ENCODE results near the gene HDDC3. TPM values are rescaled to one million over a fixed set of nuclear protein-coding genes. Genes with fewer than 3 reads are reported as not detected.
A peak's percentile ranks its signal among the peaks of the same experiment; 100 is the strongest.
"Not testable (repeated sequence)": the region's sequence is repeated elsewhere in the genome, so short reads cannot be mapped to it uniquely, and the experiment has no call there.

HDDC3 gene
- total RNA-seq, 2 donors from 2014 or later: 12.2 to 17.1 TPM

- ATAC-seq (peak; percentile 56 to 61), DNase-seq (peak; percentile 80)
- intact Hi-C loops (cut with DNase I): loop anchor here in 1 of 2 donors (2.0 kb wide), 1 partner anchor 30 kb away; the partner anchor contains the start of gene HDDC3
Measured at GRCh38 chr15:90902840-90903732, 29.3 kb downstream of the HDDC3 start, which contains the start of gene MAN2A2. Gene MAN2A2 (plus strand): TSS chr15:90903302. CDS start chr15:90904208, 906 bp downstream.

DNA sequence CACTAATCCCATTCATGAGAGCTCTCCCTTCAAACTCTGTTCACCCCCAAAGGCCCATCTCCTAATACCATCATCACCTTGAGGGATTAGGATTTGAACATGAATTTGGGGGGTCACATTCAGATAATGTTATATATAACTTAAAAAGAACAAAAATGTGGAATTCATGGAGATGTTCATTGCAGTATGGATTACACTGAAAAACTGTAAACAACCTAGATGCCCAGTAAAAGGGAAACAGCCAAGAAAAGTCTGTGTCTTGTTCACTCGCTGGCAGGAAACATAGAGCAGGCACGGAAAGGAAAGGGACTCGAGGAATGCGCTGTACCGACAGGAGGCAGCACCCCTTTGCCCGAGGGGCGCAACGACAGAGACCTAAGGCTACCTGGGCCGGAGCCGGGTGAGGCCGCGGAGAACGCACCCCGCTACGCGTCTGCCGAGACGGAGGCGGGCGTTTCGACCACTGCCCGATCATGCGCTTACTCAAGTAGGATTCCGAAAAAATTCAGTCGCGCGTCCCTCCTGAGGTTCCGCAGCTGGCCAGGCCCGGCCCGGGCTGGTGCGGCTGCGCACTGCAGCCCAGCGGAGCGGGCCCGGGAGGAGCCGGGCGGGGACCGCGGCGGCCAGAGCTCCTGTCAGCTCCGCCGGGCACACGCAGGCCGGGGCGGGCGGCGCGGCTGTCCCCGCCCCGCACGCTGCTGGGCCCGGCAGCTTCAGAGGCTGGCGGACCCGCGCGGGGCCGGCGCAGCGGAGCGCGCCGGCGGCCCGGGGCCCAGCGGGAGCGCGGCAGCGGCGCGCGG is 30.1 kb downstream of the HDDC3 start:
- ATAC-seq (peak; percentile 92 to 94), DNase-seq (peak; percentile 76)
- intact Hi-C loops (cut with DNase I): loop anchor here in 1 of 2 donors (2.0 kb wide), 1 partner anchor 31 kb away; the partner anchor contains the start of gene HDDC3

- ATAC-seq (no peak), DNase-seq (peak; percentile 23)
Measured at GRCh38 chr15:90901175-90902039, 30.9 kb downstream of the HDDC3 start.

DNA sequence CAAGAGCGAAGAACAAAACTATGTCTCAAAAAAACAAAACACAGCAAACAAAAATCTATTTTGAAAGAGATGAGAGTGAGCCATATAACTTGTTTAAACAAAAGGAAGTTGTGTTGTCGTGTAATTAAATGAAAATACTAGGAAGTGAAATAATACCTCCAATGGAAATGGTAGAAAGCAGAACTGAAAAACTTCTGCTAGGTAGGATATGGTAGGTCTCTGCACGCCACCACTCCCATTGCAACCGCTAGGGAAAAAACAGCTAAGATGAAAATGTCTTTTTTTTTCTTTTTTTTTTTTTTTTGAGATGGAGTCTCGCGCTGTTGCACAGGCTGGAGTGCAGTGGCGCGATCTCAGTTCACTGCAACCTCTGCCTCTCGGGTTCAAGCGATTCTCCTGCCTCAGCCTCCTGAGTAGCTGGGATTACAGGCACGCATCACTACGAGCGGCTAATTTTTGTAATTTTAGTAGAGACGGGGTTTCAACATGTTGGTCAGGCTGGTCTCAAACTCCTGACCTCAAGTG is 35.2 kb downstream of the HDDC3 start:
- intact Hi-C loops (cut with DNase I); DNase-seq; ATAC-seq: not testable (repeated sequence)

More at GRCh38 chr15:90901175-90902039, 30.9 kb downstream of the HDDC3 start:
- intact Hi-C loops (cut with DNase I): loop anchor here in 1 of 2 donors (2.0 kb wide), 1 partner anchor 31 kb away; the partner anchor contains the start of gene HDDC3

- intact Hi-C loops (cut with DNase I): no loop called here
- ATAC-seq: no peak
- DNase-seq: no peak
Measured at GRCh38 chr15:90895571-90896117, 36.7 kb downstream of the HDDC3 start.

GRCh38 chr15:90893175-90894090 is 38.9 kb downstream of the HDDC3 start:
- intact Hi-C loops (cut with DNase I): no loop called here
- DNase-seq (no peak), ATAC-seq (no peak)

- intact Hi-C loops (cut with DNase I): no loop called here
- DNase-seq (no peak), ATAC-seq (no peak)
Measured at GRCh38 chr15:90892498-90893174, 39.7 kb downstream of the HDDC3 start.

DNA sequence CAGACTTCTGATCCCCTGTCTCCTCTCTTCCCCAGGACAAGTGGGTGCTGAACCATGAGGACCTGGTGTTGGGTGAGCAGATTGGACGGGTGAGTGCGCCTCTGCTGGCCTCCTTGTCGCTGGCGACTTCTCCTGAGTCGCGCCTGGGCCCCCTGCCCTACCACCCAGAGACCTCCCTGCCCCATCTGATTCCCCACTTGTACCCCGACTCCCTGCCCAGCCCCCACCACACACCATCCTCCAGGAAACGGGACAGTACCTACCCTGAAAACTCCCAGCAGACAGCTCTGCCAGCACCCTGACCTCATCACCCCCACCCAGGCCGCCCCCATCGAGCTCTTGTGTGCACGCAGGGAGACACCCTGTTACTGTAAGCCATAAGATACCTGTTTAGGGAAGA is 40.3 kb downstream of the HDDC3 start:
- no peak for DNase-seq
- intact Hi-C loops (cut with DNase I): no loop called here
- ATAC-seq: no peak

- intact Hi-C loops (cut with DNase I): no loop called here
- ATAC-seq (no peak), DNase-seq (no peak)
Measured at GRCh38 chr15:90891346-90891949, 40.9 kb downstream of the HDDC3 start.

GRCh38 chr15:90890839-90891238 is 41.5 kb downstream of the HDDC3 start:
- intact Hi-C loops (cut with DNase I): no loop called here
- ATAC-seq: no peak
- DNase-seq: no peak

DNA sequence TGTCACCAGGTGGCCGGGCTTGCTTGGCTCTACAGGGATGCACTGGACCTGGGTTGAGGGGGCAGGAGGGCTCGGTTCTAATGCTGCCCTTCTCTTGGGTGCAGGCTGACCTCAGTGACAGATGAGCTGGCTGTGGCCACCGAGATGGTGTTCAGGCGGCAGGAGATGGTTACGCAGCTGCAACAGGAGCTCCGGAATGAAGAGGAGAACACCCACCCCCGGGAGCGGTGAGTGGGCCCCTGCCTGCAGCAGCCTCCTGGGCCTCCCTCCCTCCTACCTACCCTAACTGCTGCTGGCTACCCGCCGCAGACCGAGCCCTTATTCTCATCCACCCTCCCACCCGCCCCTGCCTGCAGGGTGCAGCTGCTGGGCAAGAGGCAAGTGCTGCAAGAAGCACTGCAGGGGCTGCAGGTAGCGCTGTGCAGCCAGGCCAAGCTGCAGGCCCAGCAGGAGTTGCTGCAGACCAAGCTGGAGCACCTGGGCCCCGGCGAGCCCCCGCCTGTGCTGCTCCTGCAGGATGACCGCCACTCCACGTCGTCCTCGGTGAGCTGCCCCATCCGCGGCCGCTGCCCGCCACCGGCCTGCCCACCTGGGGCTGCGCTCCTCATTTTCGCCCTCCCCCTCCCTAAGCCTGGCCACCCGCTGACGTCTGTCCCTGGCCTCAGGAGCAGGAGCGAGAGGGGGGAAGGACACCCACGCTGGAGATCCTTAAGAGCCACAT is 42.5 kb downstream of the HDDC3 start:
- DNase-seq (no peak), ATAC-seq (no peak)
- intact Hi-C loops (cut with DNase I): no loop called here

DNA sequence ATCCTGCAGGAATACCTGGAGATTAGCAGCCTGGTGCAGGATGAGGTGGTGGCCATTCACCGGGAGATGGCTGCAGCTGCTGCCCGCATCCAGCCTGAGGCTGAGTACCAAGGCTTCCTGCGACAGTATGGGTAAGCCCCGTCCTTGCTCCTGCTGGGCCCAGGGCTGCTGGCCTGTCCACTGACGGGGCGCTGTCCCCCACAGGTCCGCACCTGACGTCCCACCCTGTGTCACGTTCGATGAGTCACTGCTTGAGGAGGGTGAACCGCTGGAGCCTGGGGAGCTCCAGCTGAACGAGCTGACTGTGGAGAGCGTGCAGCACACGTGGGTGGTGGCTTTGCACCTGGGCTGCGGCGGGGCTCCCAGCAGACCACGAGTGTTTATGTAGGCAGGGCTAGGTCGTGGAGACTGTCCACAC is 43.0 kb downstream of the HDDC3 start:
- intact Hi-C loops (cut with DNase I): no loop called here
- ATAC-seq (no peak), DNase-seq (no peak)

DNA sequence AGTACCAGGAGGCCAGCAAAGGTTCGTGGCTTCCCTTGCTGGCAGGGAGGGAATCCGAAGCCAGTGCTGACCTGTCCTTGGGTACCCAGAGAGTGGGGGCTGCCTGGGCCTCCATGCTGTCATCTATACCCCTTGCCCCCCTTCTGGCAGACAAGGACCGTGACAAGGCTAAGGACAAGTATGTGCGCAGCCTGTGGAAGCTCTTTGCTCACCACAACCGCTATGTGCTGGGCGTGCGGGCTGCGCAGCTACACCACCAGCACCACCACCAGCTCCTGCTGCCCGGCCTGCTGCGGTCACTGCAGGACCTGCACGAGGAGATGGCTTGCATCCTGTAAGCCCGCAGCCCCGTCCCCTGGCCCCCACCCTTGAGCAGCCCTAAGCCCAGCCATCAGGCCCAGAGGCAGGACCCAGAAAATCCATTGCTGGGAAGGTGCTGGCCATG is 45.3 kb downstream of the HDDC3 start:
- DNase-seq (no peak), ATAC-seq (no peak)
- intact Hi-C loops (cut with DNase I): loop anchor here in 1 of 2 donors (2.0 kb wide), 1 partner anchor 238 kb away; no protein-coding TSS in a partner anchor

GRCh38 chr15:90886291-90886614 is 46.1 kb downstream of the HDDC3 start:
- ATAC-seq (no peak), DNase-seq (no peak)
- intact Hi-C loops (cut with DNase I): loop anchor here (1.0 to 2.0 kb wide), 2 partner anchors 237 to 238 kb away; no protein-coding TSS in a partner anchor

Measured in left cardiac atrium (tissue), 4 donors.